ENCODE results near the gene FSD1L. TPM values are rescaled to one million over a fixed set of nuclear protein-coding genes. Genes with fewer than 3 reads are reported as not detected.

Gene FSD1L
- total RNA-seq, 1 experiment from 2014 or later: 5.5 TPM

GRCh38 chr9:105418588-105419500, 29.0 kb upstream of the FSD1L start:
- Histone ChIP-seq H3K9ac (ENCODE audit: extremely low read depth, insufficient read length, low read length) (no peak overlapping the region), H3T11ph (ENCODE audit: low read length) (no peak overlapping the region), H2BK15ac (ENCODE audit: low read depth, low read length) (no peak overlapping the region), H2AK5ac (ENCODE audit: insufficient read length, low read length) (no peak overlapping the region), H3K56ac (ENCODE audit: insufficient read length, low read depth, low read length) (no peak overlapping the region), H3K79me2 (ENCODE audit: insufficient read depth, low read length) (no peaks in the 10 kb centered on the region), H2BK20ac (ENCODE audit: low read depth, low read length, poor library complexity, severe bottlenecking) (no peak overlapping the region), H3K9me3 (ENCODE audit: control insufficient read depth, low read depth, low read length) (no peaks in the 10 kb centered on the region), H3K4me1 (ENCODE audit: insufficient read depth, low read length) (no peaks in the 10 kb centered on the region), H3K27ac (ENCODE audit: insufficient read length, low read depth, low read length) (no peak overlapping the region), H4K20me1 (ENCODE audit: control insufficient read depth, insufficient read depth, insufficient read length) (no peaks in the 10 kb centered on the region), H2BK120ac (ENCODE audit: low read depth, low read length, poor library complexity, severe bottlenecking) (no peak overlapping the region), H2BK5ac (ENCODE audit: insufficient read length, low read length) (no peak overlapping the region), H3K27me3 (ENCODE audit: insufficient read depth, low read length) (no peaks in the 10 kb centered on the region), H4K8ac (replicated peaks; ENCODE audit: insufficient read length, low read depth, low read length) (no peak overlapping the region), H2AFZ (ENCODE audit: low read length) (no peak overlapping the region), H4K5ac (ENCODE audit: insufficient read length, low read depth, low read length) (no peak overlapping the region), H3K4me2 (ENCODE audit: insufficient read depth, insufficient read length, low read length) (no peak overlapping the region), H4K91ac (ENCODE audit: insufficient read length, low read depth, low read length) (no peak overlapping the region), H3K23me2 (ENCODE audit: insufficient read length, low read depth, low read length, poor library complexity, severe bottlenecking) (no peaks in the 10 kb centered on the region), H3K23ac (ENCODE audit: insufficient read length, low read depth, low read length) (no peak overlapping the region), H3K14ac (ENCODE audit: insufficient read depth, low read length) (no peak overlapping the region), H3K18ac (ENCODE audit: insufficient read length, low read depth, low read length) (no peak overlapping the region), H2BK12ac (ENCODE audit: insufficient read length, low read depth, low read length) (no peak overlapping the region), H3K4ac (ENCODE audit: low read depth, low read length) (no peak overlapping the region), H3K79me1 (ENCODE audit: insufficient read depth, low read depth, low read length, poor library complexity, severe bottlenecking) (no peaks in the 10 kb centered on the region)
- Mint-ChIP-seq H3K27ac (no peak overlapping the region), H3K4me3 (no peak overlapping the region), H3K9me3 (0 out of 5 replicates have a peak, but pooled peaks cover 0 to 3% of the 10 kb centered on the region in 2 experiments), H3K36me3 (ENCODE audit: insufficient read depth in 1 of 3, low read depth in 3 of 3) (no peaks in the 10 kb centered on the region; a peak in 1 of 7 replicates), H3K27me3 (ENCODE audit: low read depth) (no peaks in the 10 kb centered on the region; the same call in 1 of the 2 replicates), H3K4me1 (peaks cover 7 to 9% of the 10 kb centered on the region in 2 experiments)
- WGBS (ENCODE audit: extremely low coverage, insufficient read length, low lambda C conversion rate): no CpG with 5 or more reads among the region's 3 CpGs
- no peak for DNase-seq
- TF ChIP-seq CTCF (conservative IDR thresholded peaks at IDR 0.05): no peak

Data from H9 (cell line).